OCI-LY7 (cell line): ENCODE measurements around the gene ZNF205. TPM values are rescaled to one million over a fixed set of nuclear protein-coding genes. Genes with fewer than 3 reads are reported as not detected.

ENCODE experiments used
- BruUV-seq: library from RNA; stranded (reverse); fragments of 400-500 nt; replicated peaks from 2 replicates; lab custom pipeline; 2021; lab: Mats Ljungman, UMichigan
- CTCF ChIA-PET: fragments of 300-600 bp; sonication (Branson Sonifier 250); formaldehyde crosslinking; loops from one replicate; lab custom pipeline; 2022; ENCODE audit warnings: antibody characterized with exemption; ENCODE audit not compliant: unreplicated experiment; lab: Charles Lee
- POLR2A ChIA-PET: fragments of 300-600 bp; sonication (Branson Sonifier 250); formaldehyde crosslinking; loops from one replicate; lab custom pipeline; 2022; ENCODE audit warnings: antibody characterized with exemption; lab: Charles Lee
- DNase-seq: peaks from one replicate; pipeline ENCODE4 v3.0.0-alpha.2; 2015; ENCODE audit warnings: low spot score
- H2AFZ ChIP-seq: fragments of 200-600 bp; sonication (generic), shearing (Covaris generic); 2 replicates; pipeline ENCODE4 v1.6.1; 2014; ENCODE audit warnings: mild to moderate bottlenecking, antibody characterized with exemption, low read length, moderate library complexity
- H3K27ac ChIP-seq: fragments of 200-600 bp; sonication (generic); 2 replicates; pipeline ENCODE4 v1.5.1; 2014; ENCODE audit warnings: mixed run types, low read depth, mild to moderate bottlenecking, moderate library complexity, low read length, inconsistent platforms; ENCODE audit not compliant: poor library complexity, severe bottlenecking
- H3K36me3 ChIP-seq: fragments of 200-600 bp; sonication (generic); 2 replicates; pipeline ENCODE4 v1.6.1; 2014; ENCODE audit warnings: mild to moderate bottlenecking, antibody characterized with exemption, low read length, moderate library complexity, mixed read lengths; ENCODE audit not compliant: insufficient read depth
- H3K4me1 ChIP-seq: fragments of 200-600 bp; sonication (generic); 2 replicates; pipeline ENCODE4 v1.5.1; 2014; ENCODE audit warnings: mild to moderate bottlenecking, low read length; ENCODE audit not compliant: insufficient read depth, poor library complexity, severe bottlenecking
- H3K4me2 ChIP-seq: fragments of 200-600 bp; sonication (generic); 2 replicates; pipeline ENCODE4 v1.6.1; 2014; ENCODE audit warnings: mild to moderate bottlenecking, low read length
- H3K4me3 ChIP-seq: fragments of 200-600 bp; sonication (generic); 2 replicates; pipeline ENCODE4 v1.5.1; 2014; ENCODE audit warnings: mild to moderate bottlenecking, low read depth, low read length; ENCODE audit not compliant: poor library complexity, severe bottlenecking
- H3K79me2 ChIP-seq: fragments of 200-600 bp; sonication (generic); 2 replicates; pipeline ENCODE4 v1.6.1; 2016; ENCODE audit warnings: low read depth, mild to moderate bottlenecking, low read length, moderate library complexity, mixed read lengths; ENCODE audit not compliant: insufficient read depth
- H3K9me2 ChIP-seq: fragments of 200-600 bp; sonication (generic); 2 replicates; pipeline ENCODE4 v1.6.1; 2016; ENCODE audit warnings: mild to moderate bottlenecking, low read length, mixed read lengths; ENCODE audit not compliant: insufficient read depth
- H3K9me3 ChIP-seq: fragments of 200-600 bp; sonication (generic); 2 replicates; pipeline ENCODE4 v1.6.1; 2014; ENCODE audit warnings: mild to moderate bottlenecking, mixed run types, low read length, mixed read lengths
- H4K20me1 ChIP-seq: fragments of 200-600 bp; sonication (generic); 2 replicates; pipeline ENCODE4 v1.6.1; 2014; ENCODE audit warnings: mild to moderate bottlenecking, antibody characterized with exemption, low read length, moderate library complexity, mixed read lengths; ENCODE audit not compliant: insufficient read depth
- EZH2phosphoT487 ChIP-seq: fragments of 200-600 bp; sonication (generic); IDR thresholded peaks from 2 replicates; pipeline ENCODE4 v1.6.1; 2018; ENCODE audit warnings: low read depth, borderline replicate concordance, mild to moderate bottlenecking, mixed run types, antibody characterized with exemption, low read length, moderate library complexity, mixed read lengths
- intact Hi-C: fragments of 100-400 bp; cut with micrococcal nuclease; formaldehyde crosslinking; loops from one replicate; pipeline ENCODE4 v1.10.0; 2022; ENCODE audit not compliant: unreplicated experiment
- total RNA-seq, 2 experiments: library from RNA; depleted of rRNA in 1 of 2; stranded (reverse); fragments of >200 nt in 1 of 2; shearing (Covaris generic) in 1 of 2; gene quantifications; 2 replicates each; pipeline ENCODE4 v1.2.3, GENCODE V29; 2014 to 2022
- TF ChIP-seq, protein P1 (sequence below): fragments of 200-600 bp; sonication (generic); conservative IDR thresholded peaks from 2 replicates; pipeline ENCODE4 v1.5.1; 2014; ENCODE audit warnings: mild to moderate bottlenecking, antibody characterized with exemption, low read length, moderate library complexity, mixed read lengths

The ZNF205 gene
- total RNA-seq, 2 experiments from 2014 or later, result 0.30 to 1.2 TPM

DNA sequence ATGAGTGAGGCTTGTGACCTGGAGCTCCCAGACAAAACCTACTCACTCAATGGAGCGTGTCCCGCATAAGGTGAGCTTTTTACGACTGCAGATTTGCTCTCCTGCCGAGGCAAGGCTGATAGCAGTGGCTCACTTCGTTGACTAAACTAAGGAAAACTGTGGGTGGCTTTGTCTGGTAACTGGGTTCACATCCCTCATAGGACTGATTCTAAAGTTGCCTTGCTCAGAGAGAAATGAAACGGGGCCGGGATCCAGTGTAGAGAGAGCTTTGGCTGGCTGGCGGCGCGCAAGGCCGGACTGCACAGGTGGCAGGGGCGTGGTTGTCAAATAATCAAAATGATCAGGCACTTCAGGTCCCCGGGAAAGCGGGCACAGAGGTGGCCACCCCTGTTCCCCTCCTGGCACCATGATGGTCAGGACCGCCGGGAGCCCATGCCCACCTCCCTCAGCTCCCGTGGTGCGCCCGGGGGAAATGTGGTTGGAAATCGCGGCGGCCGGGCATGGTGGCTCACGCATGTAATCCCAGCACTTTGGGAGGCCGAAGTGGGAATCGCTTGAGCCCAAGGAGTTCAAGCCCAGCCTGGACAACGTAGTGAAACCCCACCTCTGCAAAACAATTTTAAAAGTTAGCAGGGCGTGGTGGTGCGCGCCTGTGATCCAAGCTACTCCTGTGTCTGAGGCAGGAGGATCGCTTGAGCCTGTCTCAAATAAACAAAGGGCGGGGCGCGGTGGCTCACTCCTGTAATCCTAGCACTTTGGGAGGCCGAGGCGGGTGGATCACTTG is 49.0 kb downstream of the ZNF205 start:
- Histone ChIP-seq H3K9me2 (no peaks in the 10 kb centered on the region), H3K36me3 (no peaks in the 10 kb centered on the region), H3K4me1 (peaks cover 26% of the 10 kb centered on the region), H3K4me3 (no peak overlapping the region), H4K20me1 (no peaks in the 10 kb centered on the region), H3K9me3 (no peaks in the 10 kb centered on the region), H3K4me2 (peak overlapping the region; percentile 9; the same call in 1 of the 2 replicates), H3K79me2 (no peaks in the 10 kb centered on the region), H3K27ac (no peak overlapping the region), H2AFZ (no peak overlapping the region)
- POLR2A ChIA-PET, result no interaction called here
- DNase-seq, result no peak
- intact Hi-C loops, result no loop called here
- TF ChIP-seq, protein P1, sequence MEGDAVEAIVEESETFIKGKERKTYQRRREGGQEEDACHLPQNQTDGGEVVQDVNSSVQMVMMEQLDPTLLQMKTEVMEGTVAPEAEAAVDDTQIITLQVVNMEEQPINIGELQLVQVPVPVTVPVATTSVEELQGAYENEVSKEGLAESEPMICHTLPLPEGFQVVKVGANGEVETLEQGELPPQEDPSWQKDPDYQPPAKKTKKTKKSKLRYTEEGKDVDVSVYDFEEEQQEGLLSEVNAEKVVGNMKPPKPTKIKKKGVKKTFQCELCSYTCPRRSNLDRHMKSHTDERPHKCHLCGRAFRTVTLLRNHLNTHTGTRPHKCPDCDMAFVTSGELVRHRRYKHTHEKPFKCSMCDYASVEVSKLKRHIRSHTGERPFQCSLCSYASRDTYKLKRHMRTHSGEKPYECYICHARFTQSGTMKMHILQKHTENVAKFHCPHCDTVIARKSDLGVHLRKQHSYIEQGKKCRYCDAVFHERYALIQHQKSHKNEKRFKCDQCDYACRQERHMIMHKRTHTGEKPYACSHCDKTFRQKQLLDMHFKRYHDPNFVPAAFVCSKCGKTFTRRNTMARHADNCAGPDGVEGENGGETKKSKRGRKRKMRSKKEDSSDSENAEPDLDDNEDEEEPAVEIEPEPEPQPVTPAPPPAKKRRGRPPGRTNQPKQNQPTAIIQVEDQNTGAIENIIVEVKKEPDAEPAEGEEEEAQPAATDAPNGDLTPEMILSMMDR, result no peak
- CTCF ChIA-PET, result interaction anchor here (1.1 kb wide), 1 partner anchor 11 kb away, joined by 4 read pairs; no protein-coding TSS in a partner anchor
- BruUV-seq, result no TSS peak

DNA sequence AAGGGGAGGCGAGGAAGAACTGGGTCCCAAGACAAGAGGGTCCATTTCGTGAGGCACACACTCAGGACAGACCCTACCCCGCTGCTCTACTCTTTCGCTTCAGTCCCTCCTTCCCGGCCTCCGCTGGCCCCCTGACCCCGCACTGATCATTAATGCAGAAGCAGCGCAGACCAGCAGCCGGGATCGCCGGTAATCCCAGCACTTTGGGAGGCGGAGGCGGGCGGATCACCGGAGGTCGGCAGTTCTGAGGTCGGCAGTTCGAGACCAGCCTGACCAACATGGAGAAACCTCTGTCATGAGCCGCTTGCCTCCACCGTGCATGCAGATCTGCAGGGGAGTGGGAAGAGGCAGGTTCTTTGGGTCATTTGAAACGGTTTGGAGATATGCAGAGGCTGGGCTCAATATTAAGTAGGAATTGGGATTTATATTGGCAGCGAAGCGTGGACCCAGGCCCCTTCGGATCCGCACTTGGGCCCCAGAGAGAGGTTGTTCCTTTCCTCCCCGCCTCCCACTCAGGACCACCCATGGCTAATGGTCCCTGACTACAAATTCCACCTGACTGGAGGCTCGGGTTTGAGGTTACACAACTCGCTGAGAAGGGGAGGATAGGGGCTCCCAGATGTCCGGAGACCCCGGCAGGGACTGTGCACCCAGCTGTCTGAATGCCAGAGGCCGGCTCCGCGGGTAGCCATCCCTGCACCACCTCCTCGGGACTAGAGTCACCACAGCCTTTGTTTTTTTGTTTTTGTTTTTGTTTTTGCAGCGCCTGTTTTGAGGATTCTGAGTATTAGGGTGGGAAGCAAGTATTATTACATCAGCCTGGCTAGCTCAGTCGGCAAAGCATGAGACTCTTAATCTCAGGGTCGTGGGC is 52.0 kb downstream of the ZNF205 start:
- ChIA-PET CTCF (no interaction called here), POLR2A (no interaction called here)
- DNase-seq, result no peak
- H3K4me1 ChIP-seq, result peaks cover 15% of the 10 kb centered on the region
- H3K36me3 ChIP-seq, result no peaks in the 10 kb centered on the region
- no peaks in the 10 kb centered on the region for H3K9me2 ChIP-seq
- no peaks in the 10 kb centered on the region for H4K20me1 ChIP-seq
- intact Hi-C loops, result no loop called here
- no TSS peak for BruUV-seq
- no peaks in the 10 kb centered on the region for H3K9me3 ChIP-seq
- no peak overlapping the region for H2AFZ ChIP-seq
- H3K79me2 ChIP-seq, result no peaks in the 10 kb centered on the region
- H3K4me2 ChIP-seq, result no peak overlapping the region
- TF ChIP-seq, protein P1, result no peak
- TF ChIP-seq EZH2phosphoT487, result no peak
- H3K4me3 ChIP-seq, result no peak overlapping the region
- no peak overlapping the region for H3K27ac ChIP-seq
